ENCODE results near the gene IFNLR1. TPM values are rescaled to one million over a fixed set of nuclear protein-coding genes. Genes with fewer than 3 reads are reported as not detected.

The IFNLR1 gene
- total RNA-seq, 1 donor from 2014 or later: 0.47 TPM

DNA sequence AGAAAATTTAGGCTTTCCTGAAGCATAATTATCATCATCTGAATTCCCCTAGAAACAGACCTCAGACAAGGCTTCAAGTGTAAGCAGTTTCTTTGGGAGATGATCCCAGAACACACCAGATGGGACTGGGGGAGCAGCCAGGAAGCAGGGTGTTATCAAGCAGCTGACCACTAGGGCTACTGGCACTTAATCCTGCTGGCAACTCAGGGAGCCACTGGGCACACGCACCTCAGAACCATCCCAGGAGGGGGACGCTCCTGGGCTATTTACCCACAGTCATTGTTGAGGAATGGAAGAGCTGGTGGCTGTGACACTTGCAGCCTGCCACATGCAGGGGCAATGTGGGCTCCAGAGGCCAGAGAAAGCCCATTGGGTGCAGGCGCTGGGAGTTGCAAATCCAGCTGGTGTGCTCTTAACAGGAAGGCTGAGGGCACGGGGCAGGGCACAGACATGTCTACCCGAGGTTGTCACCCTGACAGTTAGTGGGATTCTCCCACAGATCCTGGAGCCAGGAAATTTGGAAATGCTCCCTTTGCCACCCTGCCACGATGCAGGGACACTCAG, 29.1 kb downstream of the IFNLR1 start:
- DNase-seq: no peak
- Mint-ChIP-seq H3K27ac (ENCODE audit: unreplicated experiment) (no peak overlapping the region), H3K4me3 (ENCODE audit: unreplicated experiment) (no peak overlapping the region), H3K36me3 (ENCODE audit: unreplicated experiment) (no peaks in the 10 kb centered on the region), H3K4me1 (ENCODE audit: low read depth, unreplicated experiment) (peaks cover 4% of the 10 kb centered on the region), H3K9me3 (ENCODE audit: unreplicated experiment) (peaks cover 2% of the 10 kb centered on the region), H3K27me3 (ENCODE audit: unreplicated experiment) (peaks cover 2% of the 10 kb centered on the region)
- peak; percentile 38 for TF ChIP-seq CTCF (IDR thresholded peaks at IDR 0.05; ENCODE audit: partially characterized antibody, unreplicated experiment)

DNA sequence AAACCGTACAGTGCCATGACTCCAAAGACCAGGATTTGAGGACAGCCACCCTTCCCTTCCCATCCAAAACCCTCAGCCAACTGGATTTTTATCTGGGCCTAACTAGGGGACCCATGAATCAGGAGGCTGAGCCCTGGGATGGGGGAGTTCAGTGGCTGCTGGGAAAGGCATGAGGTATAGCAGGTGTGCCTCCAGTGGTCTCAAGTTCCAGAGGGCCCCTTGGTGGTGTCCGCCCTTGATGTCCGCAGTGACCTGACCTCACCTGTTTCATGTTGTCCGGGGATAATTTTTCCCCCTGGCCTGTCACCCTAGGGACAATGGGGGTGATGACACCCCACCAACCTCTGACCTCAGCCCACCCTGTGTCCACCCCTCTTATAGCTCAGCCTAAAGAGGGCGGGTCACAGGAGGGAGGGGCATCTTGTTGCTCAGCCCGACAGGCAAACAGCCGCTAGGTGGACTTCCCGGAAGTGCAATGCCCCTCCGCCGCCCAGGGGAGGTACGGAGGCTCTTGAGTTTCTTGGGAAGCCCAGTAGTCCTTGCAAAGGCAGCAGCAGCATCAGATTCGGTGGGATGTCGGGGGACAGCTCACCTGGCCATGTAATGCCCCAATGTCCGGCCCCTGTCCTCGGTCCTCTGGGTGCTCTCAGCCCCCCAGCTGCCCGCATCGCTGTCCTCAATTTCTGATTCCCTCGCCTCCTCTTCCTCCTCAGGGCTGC, 30.4 kb downstream of the IFNLR1 start:
- H3K27me3 Mint-ChIP-seq (ENCODE audit: unreplicated experiment): peaks cover 2% of the 10 kb centered on the region
- H3K4me3 Mint-ChIP-seq (ENCODE audit: unreplicated experiment): no peak overlapping the region
- no peak overlapping the region for H3K27ac Mint-ChIP-seq (ENCODE audit: unreplicated experiment)
- peaks cover 2% of the 10 kb centered on the region for H3K9me3 Mint-ChIP-seq (ENCODE audit: unreplicated experiment)
- no peak for TF ChIP-seq CTCF (IDR thresholded peaks at IDR 0.05; ENCODE audit: partially characterized antibody, unreplicated experiment)
- no peaks in the 10 kb centered on the region for H3K4me1 Mint-ChIP-seq (ENCODE audit: low read depth, unreplicated experiment)
- no peaks in the 10 kb centered on the region for H3K36me3 Mint-ChIP-seq (ENCODE audit: unreplicated experiment)
- no peak for DNase-seq

GRCh38 chr1:24155011-24155782, 31.9 kb downstream of the IFNLR1 start:
- no peak for DNase-seq
- H3K4me3 Mint-ChIP-seq (ENCODE audit: unreplicated experiment): no peak overlapping the region
- no peaks in the 10 kb centered on the region for H3K4me1 Mint-ChIP-seq (ENCODE audit: low read depth, unreplicated experiment)
- peak; percentile 14 for TF ChIP-seq CTCF (IDR thresholded peaks at IDR 0.05; ENCODE audit: partially characterized antibody, unreplicated experiment)
- H3K27me3 Mint-ChIP-seq (ENCODE audit: unreplicated experiment): peaks cover 2% of the 10 kb centered on the region
- H3K27ac Mint-ChIP-seq (ENCODE audit: unreplicated experiment): no peak overlapping the region
- peaks cover 2% of the 10 kb centered on the region for H3K9me3 Mint-ChIP-seq (ENCODE audit: unreplicated experiment)
- H3K36me3 Mint-ChIP-seq (ENCODE audit: unreplicated experiment): no peaks in the 10 kb centered on the region

DNA sequence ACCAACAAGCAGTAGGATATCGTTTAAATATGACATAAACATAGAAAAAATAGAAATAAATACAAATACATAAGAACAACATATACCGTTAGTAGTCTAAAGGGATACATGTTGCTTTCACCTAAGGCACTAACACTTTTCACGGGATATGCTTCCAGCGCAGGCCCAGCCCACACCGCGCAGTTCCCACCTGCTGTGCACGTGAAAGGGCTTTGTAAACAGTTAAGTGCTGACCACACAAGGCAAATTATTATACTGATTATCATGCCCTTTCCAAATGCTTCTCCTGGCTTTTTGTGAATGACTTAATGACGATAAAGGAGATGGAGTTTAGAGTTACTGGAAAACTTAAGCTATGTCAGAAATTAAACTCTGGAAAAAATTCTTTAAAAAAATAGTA, 32.9 kb downstream of the IFNLR1 start:
- TF ChIP-seq CTCF (IDR thresholded peaks at IDR 0.05; ENCODE audit: partially characterized antibody, unreplicated experiment): no peak
- Mint-ChIP-seq H3K27ac (ENCODE audit: unreplicated experiment) (no peak overlapping the region), H3K9me3 (ENCODE audit: unreplicated experiment) (peaks cover 2% of the 10 kb centered on the region), H3K27me3 (ENCODE audit: unreplicated experiment) (peaks cover 2% of the 10 kb centered on the region), H3K36me3 (ENCODE audit: unreplicated experiment) (no peaks in the 10 kb centered on the region), H3K4me1 (ENCODE audit: low read depth, unreplicated experiment) (no peaks in the 10 kb centered on the region), H3K4me3 (ENCODE audit: unreplicated experiment) (no peak overlapping the region)
- no peak for DNase-seq
